Fibroblast of skin of left biceps (primary cell): Measurements from ENCODE around the gene ZNF155.
"Not testable (repeated sequence)": the region's sequence is repeated elsewhere in the genome, so short reads cannot be mapped to it uniquely, and the experiment has no call there.

Experiments used
- DNase-seq, 2 experiments: peaks; one replicate each; pipeline ENCODE4 v3.0.0-alpha.2; 2013; ENCODE audit warnings: low read depth in 2 of 2

The ZNF155 gene

GRCh38 chr19:43983912-43984686 is at the start of gene ZNF155:
ZNF155 (plus strand) TSS chr19:43984188; CDS start chr19:43988544, 4,356 bp downstream.
- peak; percentile 93 to 94 for DNase-seq

- peak; percentile 58 to 66 for DNase-seq
These were observed 48.8 kb upstream of the ZNF155 start, which contains the start of gene ZNF45 for GRCh38 chr19:43934985-43935708. ZNF45 (minus strand) TSS chr19:43935282; CDS start chr19:43922185, 13,097 bp downstream.

GRCh38 chr19:43936188-43936587 is 47.8 kb upstream of the ZNF155 start:
- DNase-seq, result no peak

GRCh38 chr19:43939557-43940260 is 44.3 kb upstream of the ZNF155 start:
- no peak for DNase-seq

GRCh38 chr19:43940719-43941118 is 43.3 kb upstream of the ZNF155 start:
- no peak for DNase-seq

GRCh38 chr19:43941209-43941608 is 42.8 kb upstream of the ZNF155 start:
- no peak for DNase-seq

GRCh38 chr19:43947412-43947811 is 36.6 kb upstream of the ZNF155 start:
- not testable (repeated sequence) for DNase-seq

GRCh38 chr19:43949803-43950202 is 34.2 kb upstream of the ZNF155 start:
- DNase-seq, result not testable (repeated sequence)

GRCh38 chr19:43950834-43951645 is 32.9 kb upstream of the ZNF155 start, which contains the start of gene ZNF221:
ZNF221 (plus strand) TSS chr19:43951228; CDS start chr19:43962727, 11,499 bp downstream.
- DNase-seq, result peak; percentile 95 to 96

- no peak for DNase-seq
These were observed 27.2 kb upstream of the ZNF155 start for GRCh38 chr19:43956827-43957226.

- peak; percentile 81 to 85 for DNase-seq
These were observed 26.1 kb upstream of the ZNF155 start for GRCh38 chr19:43957891-43958290.

GRCh38 chr19:43960411-43960810 is 23.6 kb upstream of the ZNF155 start:
- DNase-seq, result no peak

GRCh38 chr19:43966079-43966694 is 17.8 kb upstream of the ZNF155 start:
- no peak for DNase-seq

- DNase-seq, result no peak
These were observed 7.3 kb upstream of the ZNF155 start for GRCh38 chr19:43976732-43977131.

GRCh38 chr19:43983544-43983911 is 460 bp upstream of the ZNF155 start:
- DNase-seq, result no peak

- DNase-seq, result no peak
These were observed 656 bp downstream of the ZNF155 start for GRCh38 chr19:43984687-43985000.

- no peak for DNase-seq
These were observed 13.8 kb downstream of the ZNF155 start for GRCh38 chr19:43997631-43998290.

GRCh38 chr19:44002212-44002565 is 18.2 kb downstream of the ZNF155 start:
- DNase-seq, result no peak

- DNase-seq, result peak; percentile 84 to 86
These were observed 18.8 kb downstream of the ZNF155 start, which contains the start of gene ZNF230 for GRCh38 chr19:44002566-44003460. ZNF230 (plus strand) TSS chr19:44002957; CDS start chr19:44007079, 4,122 bp downstream.
